HepG2 (cell line): ENCODE results near the gene TKFC. TPM values are rescaled to one million over a fixed set of nuclear protein-coding genes. Genes with fewer than 3 reads are reported as not detected.
A peak's percentile ranks its signal among the peaks of the same experiment; 100 is the strongest.

Source experiments
- ARNT ChIP-seq: fragments of 450-650 bp; IDR thresholded peaks from 2 replicates; pipeline ENCODE4 v1.6.1; 2017
- ARNTL ChIP-seq: sonication (generic); formaldehyde crosslinking; IDR thresholded peaks from 2 replicates; pipeline ENCODE4 v1.4.0; 2020; ENCODE audit warnings: mild to moderate bottlenecking, missing genetic modification reagents
- BRCA1 ChIP-seq: sonication (generic); formaldehyde crosslinking; IDR thresholded peaks from 2 replicates; pipeline ENCODE4 v1.4.0; 2020; ENCODE audit warnings: missing genetic modification reagents
- CBX2 ChIP-seq, 2 experiments: fragments of 200-600 bp in 1 of 2; sonication (generic); formaldehyde crosslinking in 1 of 2; IDR thresholded peaks; 2 replicates each; pipeline versions ENCODE4 v1.7.0 to v1.8.1; 2018 to 2022; ENCODE audit warnings: low read depth in 2 of 2, low read length in 1 of 2, mild to moderate bottlenecking in 1 of 2, missing genetic modification reagents in 1 of 2
- CHD2 ChIP-seq: IDR thresholded peaks from 2 replicates; pipeline ENCODE4 v1.6.1; 2011; ENCODE audit warnings: low read depth, low read length, improper control_type of control experiment
- CREB3 ChIP-seq: sonication (generic); formaldehyde crosslinking; IDR thresholded peaks from 2 replicates; pipeline ENCODE4 v1.5.0; 2020; ENCODE audit warnings: missing genetic modification reagents
- IRF9 ChIP-seq: sonication (generic); formaldehyde crosslinking; IDR thresholded peaks from 2 replicates; pipeline ENCODE4 v1.8.0; 2022; ENCODE audit warnings: missing genetic modification reagents, mild to moderate bottlenecking, borderline replicate concordance
- KDM2A ChIP-seq: sonication (generic); formaldehyde crosslinking; IDR thresholded peaks from 2 replicates; pipeline ENCODE4 v1.4.0; 2020; ENCODE audit warnings: low read depth, missing genetic modification reagents, borderline replicate concordance
- LCORL ChIP-seq, 2 experiments: fragments of 450-650 bp in 1 of 2; sonication (generic) in 1 of 2; formaldehyde crosslinking in 1 of 2; IDR thresholded peaks; 2 replicates each; pipeline versions ENCODE4 v1.5.0 to v1.6.1; 2017 to 2020; ENCODE audit warnings: antibody characterized with exemption in 1 of 2, missing genetic modification reagents in 1 of 2
- NFKBIZ ChIP-seq: IDR thresholded peaks from 2 replicates; pipeline ENCODE4 v1.6.1; 2018; ENCODE audit warnings: missing genetic modification reagents, missing compliant biosample characterization
- PAX8 ChIP-seq: sonication (generic); formaldehyde crosslinking; IDR thresholded peaks from 2 replicates; pipeline ENCODE4 v1.8.0; 2022; ENCODE audit warnings: mild to moderate bottlenecking, missing genetic modification reagents, borderline replicate concordance
- PCBP1 ChIP-seq: fragments of 200-400 bp; formaldehyde crosslinking; IDR thresholded peaks from 2 replicates; pipeline ENCODE4 v1.6.1; 2017; ENCODE audit warnings: mild to moderate bottlenecking, low read depth, low read length, borderline replicate concordance
- SIX4 ChIP-seq: sonication (generic); formaldehyde crosslinking; IDR thresholded peaks from 2 replicates; pipeline ENCODE4 v1.4.0; 2020; ENCODE audit warnings: missing genetic modification reagents
- SPEN ChIP-seq: sonication (generic); formaldehyde crosslinking; IDR thresholded peaks from 2 replicates; pipeline ENCODE4 v1.5.1; 2020; ENCODE audit warnings: low read depth, mild to moderate bottlenecking, missing genetic modification reagents
- THRA ChIP-seq: sonication (generic); formaldehyde crosslinking; IDR thresholded peaks from 2 replicates; pipeline ENCODE4 v1.4.0; 2020; ENCODE audit warnings: missing genetic modification reagents, borderline replicate concordance
- ZNF264 ChIP-seq: sonication (generic); formaldehyde crosslinking; IDR thresholded peaks from 2 replicates; pipeline ENCODE4 v1.4.0; 2020; ENCODE audit warnings: missing genetic modification reagents
- ZNF362 ChIP-seq: sonication (generic); formaldehyde crosslinking; IDR thresholded peaks from 2 replicates; pipeline ENCODE4 v1.4.0; 2020; ENCODE audit warnings: missing genetic modification reagents, mild to moderate bottlenecking, borderline replicate concordance
- ZNF446 ChIP-seq: sonication (generic); formaldehyde crosslinking; IDR thresholded peaks from 2 replicates; pipeline ENCODE4 v1.5.0; 2020; ENCODE audit warnings: mild to moderate bottlenecking, missing genetic modification reagents
- ZNF598 ChIP-seq: sonication (generic); formaldehyde crosslinking; IDR thresholded peaks from 2 replicates; pipeline ENCODE4 v1.5.1; 2020; ENCODE audit warnings: mild to moderate bottlenecking, missing genetic modification reagents, borderline replicate concordance
- ZNF724P ChIP-seq: sonication (generic); formaldehyde crosslinking; IDR thresholded peaks from 2 replicates; pipeline ENCODE4 v1.8.0; 2022; ENCODE audit warnings: missing genetic modification reagents, borderline replicate concordance
- ZNF841 ChIP-seq: sonication (generic); formaldehyde crosslinking; IDR thresholded peaks from 2 replicates; pipeline ENCODE4 v1.8.1; 2023; ENCODE audit warnings: missing genetic modification reagents, borderline replicate concordance
- ZSCAN5A ChIP-seq: sonication (generic); formaldehyde crosslinking; IDR thresholded peaks from 2 replicates; pipeline ENCODE4 v1.8.0; 2022; ENCODE audit warnings: mild to moderate bottlenecking, missing genetic modification reagents, borderline replicate concordance
- polyA plus RNA-seq, 8 experiments: library from polyadenylated mRNA; depleted of rRNA in 3 of 8; stranded (reverse) in 7 of 8; unstranded in 1 of 8; fragments of >200 nt; fragmentation: Illumina TruSeq in 4 of 8; extraction: Trizol in 4 of 8; gene quantifications; 2 replicates each; pipeline versions ENCODE4 v1.2.1 to v1.2.3, GENCODE V29; 2011 to 2016; ENCODE audit warnings: low read depth in 4 of 8, missing spikeins in 1 of 8, mixed read lengths in 1 of 8; ENCODE audit not compliant: insufficient read depth in 1 of 8
- total RNA-seq, 5 experiments: library from RNA; depleted of rRNA; stranded (reverse); fragments of >200 nt; fragmentation: Illumina TruSeq; extraction: Trizol; gene quantifications; 2 replicates each; pipeline ENCODE4 v1.2.3, GENCODE V29; 2016; ENCODE audit warnings: low read depth in 1 of 5

The TKFC gene
- total and polyA plus RNA-seq, 2 of the 13 experiments (the other 11 are each of a cell fraction or from before 2014, with no cell fraction given): 147 to 197 TPM

- TF ChIP-seq ARNT (no peak), ZSCAN5A (peak; percentile 59; the same call in 1 of the 2 replicates), ZNF841 (CRISPR knock-in tag) (0 out of 2 replicates have a peak, but pooled peaks have one; percentile 58), CHD2 (0 out of 2 replicates have a peak, but pooled peaks have one; percentile 30), IRF9 (CRISPR knock-in tag) (peak; percentile 61; the same call in 1 of the 2 replicates), ZNF362 (CRISPR knock-in tag) (no peak), PCBP1 (peak; percentile 74; the same call in 1 of the 2 replicates), ZNF598 (peak; percentile 65; the same call in 1 of the 2 replicates), LCORL (IDR thresholded peaks at IDR 0.05) (no peak), LCORL (CRISPR knock-in tag; IDR thresholded peaks at IDR 0.05) (no peak; the same call in 1 of the 2 replicates), ARNTL (CRISPR knock-in tag) (peak; percentile 60; the same call in 1 of the 2 replicates), PAX8 (peak; percentile 89; the same call in 1 of the 2 replicates), BRCA1 (CRISPR knock-in tag) (no peak), NFKBIZ (CRISPR knock-in tag) (no peak), ZNF724P (0 out of 2 replicates have a peak, but pooled peaks have one; percentile 24), SIX4 (peak; percentile 59; the same call in 1 of the 2 replicates), ZNF264 (CRISPR knock-in tag) (no peak; the same call in 1 of the 2 replicates), KDM2A (CRISPR knock-in tag) (peak; percentile 93; the same call in 1 of the 2 replicates), THRA (CRISPR knock-in tag) (peak; percentile 81), CBX2 (IDR thresholded peaks at IDR 0.05; ENCODE audit: low read depth, low read length) (no peak), CBX2 (CRISPR knock-in tag; IDR thresholded peaks at IDR 0.05; ENCODE audit: low read depth) (no peak), ZNF446 (CRISPR knock-in tag) (no peak; the same call in 1 of the 2 replicates), SPEN (CRISPR knock-in tag) (peak; percentile 97), CREB3 (CRISPR knock-in tag) (0 out of 2 replicates have a peak, but pooled peaks have one; percentile 26)
These were observed at the start of gene TKFC, which contains the start of gene DDB1 (continued) for GRCh38 chr11:61332797-61333549.
